Astrocyte (in vitro differentiated cells and primary cell): ENCODE measurements around the gene LRRN4CL. TPM values are rescaled to one million over a fixed set of nuclear protein-coding genes. Genes with fewer than 3 reads are reported as not detected.
A peak's percentile ranks its signal among the peaks of the same experiment; 100 is the strongest.

ENCODE experiments used
- DNase-seq: peaks from one replicate; pipeline ENCODE4 v3.0.0-alpha.2; 2010; ENCODE audit warnings: low read depth
- FAIRE-seq: peaks from 2 replicates; lab custom pipeline; 2011; peaks lifted over from hg19 to GRCh38; lab: Jason Lieb, UNC
- H2AFZ ChIP-seq: 2 replicates; pipeline ENCODE4 v1.6.0; 2012; ENCODE audit warnings: low read depth, low read length, inconsistent platforms
- H3K27ac ChIP-seq: 2 replicates; pipeline ENCODE4 v1.5.1; 2011; ENCODE audit warnings: low read depth, low read length, inconsistent platforms
- H3K27me3 ChIP-seq: 2 replicates; pipeline ENCODE4 v1.6.0; 2011; ENCODE audit warnings: low read length, inconsistent platforms; ENCODE audit not compliant: insufficient read depth
- H3K36me3 ChIP-seq: 2 replicates; pipeline ENCODE4 v1.5.1; 2011; ENCODE audit warnings: low read length, inconsistent platforms; ENCODE audit not compliant: insufficient read depth
- H3K4me1 ChIP-seq: 2 replicates; pipeline ENCODE4 v1.5.1; 2011; ENCODE audit warnings: low read length, inconsistent platforms; ENCODE audit not compliant: insufficient read depth
- H3K4me2 ChIP-seq: 2 replicates; pipeline ENCODE4 v1.6.0; 2012; ENCODE audit warnings: low read length, inconsistent platforms
- H3K4me3 ChIP-seq: 2 replicates; pipeline ENCODE4 v1.5.1; 2011; ENCODE audit warnings: low read depth, mild to moderate bottlenecking, low read length, inconsistent platforms; ENCODE audit not compliant: insufficient read depth
- H3K79me2 ChIP-seq: 2 replicates; pipeline ENCODE4 v1.6.0; 2012; ENCODE audit warnings: mild to moderate bottlenecking, low read length, inconsistent platforms; ENCODE audit not compliant: insufficient read depth
- H3K9ac ChIP-seq: 2 replicates; pipeline ENCODE4 v1.6.0; 2012; ENCODE audit warnings: mild to moderate bottlenecking, low read length, inconsistent platforms
- H3K9me3 ChIP-seq: 2 replicates; pipeline ENCODE4 v1.5.1; 2012; ENCODE audit warnings: low read depth, mild to moderate bottlenecking, low read length, inconsistent platforms; ENCODE audit not compliant: insufficient read depth
- H4K20me1 ChIP-seq: 2 replicates; pipeline ENCODE4 v1.6.0; 2012; ENCODE audit warnings: low read length, inconsistent platforms; ENCODE audit not compliant: insufficient read depth
- H3K27ac Mint-ChIP-seq: one replicate; pipeline ENCODE4 v1.8.0; 2021; ENCODE audit warnings: mild to moderate bottlenecking, mixed read lengths; ENCODE audit not compliant: unreplicated experiment
- H3K27me3 Mint-ChIP-seq: one replicate; pipeline ENCODE4 v1.8.0; 2021; ENCODE audit warnings: low read depth, mixed read lengths; ENCODE audit not compliant: unreplicated experiment
- H3K36me3 Mint-ChIP-seq: one replicate; pipeline ENCODE4 v1.8.0; 2021; ENCODE audit warnings: low read depth, mixed read lengths; ENCODE audit not compliant: unreplicated experiment
- H3K4me1 Mint-ChIP-seq: one replicate; pipeline ENCODE4 v1.8.0; 2021; ENCODE audit warnings: low read depth, mixed read lengths; ENCODE audit not compliant: unreplicated experiment
- H3K4me3 Mint-ChIP-seq: one replicate; pipeline ENCODE4 v1.8.0; 2021; ENCODE audit warnings: mild to moderate bottlenecking, moderate library complexity, mixed read lengths; ENCODE audit not compliant: unreplicated experiment
- H3K9me3 Mint-ChIP-seq: one replicate; pipeline ENCODE4 v1.8.0; 2021; ENCODE audit warnings: mild to moderate bottlenecking, mixed read lengths; ENCODE audit not compliant: unreplicated experiment
- CTCF ChIP-seq: IDR thresholded peaks from 2 replicates; pipeline ENCODE4 v1.5.1; 2011; ENCODE audit warnings: low read depth, mild to moderate bottlenecking, inconsistent platforms, low read length, moderate library complexity; ENCODE audit not compliant: insufficient read depth
- EZH2 ChIP-seq: IDR thresholded peaks from 2 replicates; pipeline ENCODE4 v1.6.1; 2012; ENCODE audit warnings: mild to moderate bottlenecking, low read length, inconsistent platforms; ENCODE audit not compliant: insufficient read depth
- total RNA-seq: library from RNA; stranded (reverse); gene quantifications from 2 replicates; pipeline ENCODE4 v1.2.1, GENCODE V29; 2021

The LRRN4CL gene
- total RNA-seq, 1 donor from 2014 or later, result 0.43 TPM

DNA sequence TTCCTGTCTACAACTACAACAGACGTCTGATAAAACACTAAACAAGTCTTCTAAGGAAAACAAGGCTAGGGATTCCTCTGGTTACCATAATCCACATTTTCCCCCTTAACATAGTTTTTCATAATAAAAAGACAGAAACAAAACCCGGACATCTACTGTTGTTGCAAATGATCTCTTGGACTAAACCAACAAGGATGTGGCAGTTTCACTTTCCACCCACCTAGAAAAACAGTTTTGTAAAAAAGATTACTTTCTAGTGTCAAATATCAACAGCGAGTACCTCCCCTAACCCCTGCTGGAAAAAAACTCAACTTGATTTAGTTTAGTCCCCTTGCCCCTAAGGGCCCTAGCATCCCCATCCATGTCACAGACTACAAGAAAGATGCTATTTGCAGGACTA lies 23.5 kb upstream of the LRRN4CL start:
- H3K27me3 ChIP-seq, result no peaks in the 10 kb centered on the region
- H2AFZ ChIP-seq, result no peak overlapping the region
- Mint-ChIP-seq H3K9me3 (no peaks in the 10 kb centered on the region), H3K27ac (no peak overlapping the region), H3K27me3 (no peaks in the 10 kb centered on the region), H3K36me3 (peaks cover 28% of the 10 kb centered on the region), H3K4me1 (peaks cover 30% of the 10 kb centered on the region), H3K4me3 (no peak overlapping the region)
- H3K9ac ChIP-seq, result no peak overlapping the region
- no peak overlapping the region for H3K27ac ChIP-seq
- H3K4me2 ChIP-seq, result no peak overlapping the region
- H3K4me1 ChIP-seq, result peaks cover 16% of the 10 kb centered on the region
- no peak overlapping the region for H3K4me3 ChIP-seq
- H3K36me3 ChIP-seq, result peaks cover 68% of the 10 kb centered on the region
- FAIRE-seq (no peak), DNase-seq (no peak)
- H3K9me3 ChIP-seq, result no peaks in the 10 kb centered on the region
- H4K20me1 ChIP-seq, result peaks cover 18% of the 10 kb centered on the region
- no peak for TF ChIP-seq CTCF
- peaks cover 44% of the 10 kb centered on the region for H3K79me2 ChIP-seq

DNA sequence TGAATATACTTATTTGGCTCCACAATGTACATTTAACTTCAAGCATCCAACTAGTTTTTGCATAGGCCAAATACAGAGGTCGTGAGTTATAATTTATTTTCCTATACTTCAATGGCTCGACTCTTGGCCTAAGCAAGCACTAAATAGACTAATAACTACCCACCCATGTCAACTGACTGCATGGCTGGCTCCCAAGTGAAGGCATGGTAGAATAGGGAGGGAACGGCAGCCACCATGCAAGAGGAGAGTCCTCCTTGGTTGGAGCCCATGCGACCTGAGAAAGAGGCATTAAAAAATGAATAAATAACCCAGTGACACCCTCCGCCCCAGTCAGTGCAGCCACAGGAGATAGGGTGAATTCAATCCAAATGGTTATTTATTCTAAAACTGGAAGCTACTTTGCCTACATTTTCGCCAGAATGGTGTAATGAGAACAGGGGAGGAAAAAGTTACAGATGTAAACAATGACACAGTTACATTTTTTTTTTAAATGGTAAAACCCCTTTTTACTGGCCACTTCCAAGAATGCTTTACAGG lies 23.0 kb upstream of the LRRN4CL start:
- TF ChIP-seq EZH2 (no peak), CTCF (no peak)
- no peak for DNase-seq
- no peaks in the 10 kb centered on the region for H3K27me3 ChIP-seq
- H3K4me3 ChIP-seq, result no peak overlapping the region
- peaks cover 17% of the 10 kb centered on the region for H3K4me1 ChIP-seq
- H3K4me2 ChIP-seq, result no peak overlapping the region
- peaks cover 26% of the 10 kb centered on the region for H3K36me3 Mint-ChIP-seq
- H3K9me3 ChIP-seq, result no peaks in the 10 kb centered on the region
- H3K79me2 ChIP-seq, result peaks cover 39% of the 10 kb centered on the region
- peaks cover 32% of the 10 kb centered on the region for H3K4me1 Mint-ChIP-seq
- H3K36me3 ChIP-seq, result peaks cover 63% of the 10 kb centered on the region
- no peaks in the 10 kb centered on the region for H3K27me3 Mint-ChIP-seq
- peaks cover 13% of the 10 kb centered on the region for H4K20me1 ChIP-seq
- H3K27ac ChIP-seq, result no peak overlapping the region
- H3K9ac ChIP-seq, result no peak overlapping the region
- H3K27ac Mint-ChIP-seq, result no peak overlapping the region
- no peak for FAIRE-seq
- no peaks in the 10 kb centered on the region for H3K9me3 Mint-ChIP-seq
- no peak overlapping the region for H2AFZ ChIP-seq
- H3K4me3 Mint-ChIP-seq, result no peak overlapping the region

DNA sequence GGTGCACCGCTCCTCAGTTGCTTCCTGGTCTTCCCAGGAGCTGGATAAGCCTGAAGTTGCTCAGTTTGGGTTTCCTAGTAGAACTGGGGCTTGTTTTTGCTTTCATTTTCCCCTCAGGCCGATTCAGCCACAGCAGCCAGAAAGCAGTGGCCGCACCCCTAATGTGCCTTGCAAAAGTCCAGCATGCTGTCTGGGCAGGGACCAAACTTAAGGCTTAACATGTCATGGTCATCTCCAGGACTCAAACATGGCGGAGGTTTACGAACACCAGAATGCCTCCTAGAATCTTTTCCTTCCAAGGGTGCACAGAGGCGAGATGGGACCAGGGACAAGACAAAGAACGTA lies 20.6 kb upstream of the LRRN4CL start:
- Histone ChIP-seq H3K4me2 (peak overlapping the region; percentile 100), H3K4me1 (peaks cover 34% of the 10 kb centered on the region), H3K4me3 (peak overlapping the region; percentile 69), H3K36me3 (peaks cover 41% of the 10 kb centered on the region), H3K27ac (peak overlapping the region; percentile 91), H2AFZ (peak overlapping the region; percentile 98), H3K27me3 (no peaks in the 10 kb centered on the region), H3K9ac (peak overlapping the region; percentile 90), H4K20me1 (no peaks in the 10 kb centered on the region), H3K9me3 (no peaks in the 10 kb centered on the region), H3K79me2 (peaks cover 21% of the 10 kb centered on the region)
- Mint-ChIP-seq H3K9me3 (no peaks in the 10 kb centered on the region), H3K27ac (peak overlapping the region; percentile 92), H3K27me3 (no peaks in the 10 kb centered on the region), H3K4me3 (peak overlapping the region; percentile 81), H3K36me3 (peaks cover 17% of the 10 kb centered on the region), H3K4me1 (peaks cover 46% of the 10 kb centered on the region)
- FAIRE-seq (no peak), DNase-seq (no peak)
- no peak for TF ChIP-seq EZH2
- TF ChIP-seq CTCF, result no peak
